MCF 10A (cell line): ENCODE data around the gene DDX46. TPM values are rescaled to one million over a fixed set of nuclear protein-coding genes. Genes with fewer than 3 reads are reported as not detected.

Source experiments
- BruUV-seq: library from RNA; stranded (reverse); fragments of 400-500 nt; replicated peaks from 2 replicates; lab custom pipeline; 2021; lab: Mats Ljungman, UMichigan
- CTCF ChIA-PET: fragments of 300-600 bp; sonication (Branson Sonifier 250); formaldehyde crosslinking; extraction: SDS; loops from one replicate; lab custom pipeline; 2021; ENCODE audit warnings: antibody characterized with exemption, inconsistent platforms; lab: Yijun Ruan, JAX
- POLR2A ChIA-PET: fragments of 300-600, 350-650 bp; sonication (Branson Sonifier 250); formaldehyde crosslinking; extraction: SDS; loops from one replicate; lab custom pipeline; 2020; ENCODE audit warnings: antibody characterized with exemption, inconsistent platforms; lab: Yijun Ruan, JAX
- DNase-seq: peaks from one replicate; pipeline ENCODE4 v3.0.0-alpha.2; 2018; ENCODE audit not compliant: unreplicated experiment
- H3K27ac Mint-ChIP-seq: one replicate; pipeline ENCODE4 v1.8.0; 2022; ENCODE audit warnings: mild to moderate bottlenecking, low read depth, mixed read lengths; ENCODE audit not compliant: unreplicated experiment
- H3K27me3 Mint-ChIP-seq: one replicate; pipeline ENCODE4 v1.8.0; 2022; ENCODE audit warnings: mixed read lengths; ENCODE audit not compliant: insufficient read depth, unreplicated experiment
- H3K36me3 Mint-ChIP-seq: one replicate; pipeline ENCODE4 v1.8.0; 2022; ENCODE audit warnings: mild to moderate bottlenecking, moderate library complexity, mixed read lengths; ENCODE audit not compliant: insufficient read depth, unreplicated experiment
- H3K4me1 Mint-ChIP-seq: one replicate; pipeline ENCODE4 v1.8.0; 2022; ENCODE audit warnings: mixed read lengths; ENCODE audit not compliant: insufficient read depth, unreplicated experiment
- H3K4me3 Mint-ChIP-seq: one replicate; pipeline ENCODE4 v1.8.0; 2022; ENCODE audit warnings: mild to moderate bottlenecking, moderate library complexity, mixed read lengths; ENCODE audit not compliant: unreplicated experiment
- H3K9me3 Mint-ChIP-seq: one replicate; pipeline ENCODE4 v1.8.0; 2022; ENCODE audit warnings: mixed read lengths; ENCODE audit not compliant: unreplicated experiment
- intact Hi-C: fragments of 100-400 bp; cut with micrococcal nuclease; formaldehyde crosslinking; loops from 2 replicates; pipeline ENCODE4 v1.14.1; 2022
- total RNA-seq: library from RNA; stranded (reverse); gene quantifications from 2 replicates; pipeline ENCODE4 v1.2.3, GENCODE V29; 2022
- TF ChIP-seq, protein P1 (sequence below): fragments of 200-600 bp; IDR thresholded peaks from one replicate; pipeline ENCODE4 v1.8.0; 2022; ENCODE audit warnings: antibody characterized with exemption, mild to moderate bottlenecking; ENCODE audit not compliant: unreplicated experiment

DDX46 gene
- total RNA-seq, 1 experiment from 2014 or later, result 77.0 TPM

- CTCF ChIA-PET, result interaction anchor here (0.6 kb wide), 1 partner anchor 135 kb away, joined by 3 read pairs; no protein-coding TSS in a partner anchor
- Mint-ChIP-seq H3K9me3 (no peaks in the 10 kb centered on the region), H3K27ac (no peak overlapping the region)
These were observed 33.7 kb upstream of the DDX46 start for GRCh38 chr5:134724872-134725271.

DNA sequence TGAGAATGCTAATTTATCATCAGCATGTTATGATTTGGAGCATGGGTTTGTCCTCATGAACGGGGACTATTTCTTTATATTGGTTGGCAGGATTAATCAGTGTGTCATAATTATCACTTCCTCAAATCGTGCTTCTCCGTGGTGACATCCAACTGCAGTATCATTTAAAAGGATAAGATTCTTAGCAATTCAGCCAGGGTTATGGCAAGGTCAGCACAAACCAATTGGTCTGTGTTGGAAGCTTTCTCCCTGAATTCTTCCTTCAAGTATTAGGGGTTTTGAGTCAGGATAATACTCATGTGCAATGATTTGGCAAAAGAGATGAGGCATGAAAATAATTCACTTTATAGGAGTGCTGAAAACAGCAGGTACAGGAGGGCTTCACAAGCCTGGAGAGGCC lies 25.8 kb upstream of the DDX46 start:
- H3K27ac Mint-ChIP-seq, result no peak overlapping the region
- H3K4me1 Mint-ChIP-seq, result no peaks in the 10 kb centered on the region
- BruUV-seq, result no TSS peak
- intact Hi-C loops, result no loop called here
- DNase-seq, result no peak
- ChIA-PET CTCF (interaction anchor here (0.6 to 0.9 kb wide), 5 partner anchors 11 to 353 kb away, joined by 3 to 4 read pairs (median 3); partner anchors contain the start of gene PCBD2), POLR2A (interaction anchor here (1.3 kb wide), 1 partner anchor 85 kb away, joined by 4 read pairs; the partner anchor contains the start of gene SEC24A)
- H3K9me3 Mint-ChIP-seq, result no peaks in the 10 kb centered on the region
- TF ChIP-seq, protein P1, sequence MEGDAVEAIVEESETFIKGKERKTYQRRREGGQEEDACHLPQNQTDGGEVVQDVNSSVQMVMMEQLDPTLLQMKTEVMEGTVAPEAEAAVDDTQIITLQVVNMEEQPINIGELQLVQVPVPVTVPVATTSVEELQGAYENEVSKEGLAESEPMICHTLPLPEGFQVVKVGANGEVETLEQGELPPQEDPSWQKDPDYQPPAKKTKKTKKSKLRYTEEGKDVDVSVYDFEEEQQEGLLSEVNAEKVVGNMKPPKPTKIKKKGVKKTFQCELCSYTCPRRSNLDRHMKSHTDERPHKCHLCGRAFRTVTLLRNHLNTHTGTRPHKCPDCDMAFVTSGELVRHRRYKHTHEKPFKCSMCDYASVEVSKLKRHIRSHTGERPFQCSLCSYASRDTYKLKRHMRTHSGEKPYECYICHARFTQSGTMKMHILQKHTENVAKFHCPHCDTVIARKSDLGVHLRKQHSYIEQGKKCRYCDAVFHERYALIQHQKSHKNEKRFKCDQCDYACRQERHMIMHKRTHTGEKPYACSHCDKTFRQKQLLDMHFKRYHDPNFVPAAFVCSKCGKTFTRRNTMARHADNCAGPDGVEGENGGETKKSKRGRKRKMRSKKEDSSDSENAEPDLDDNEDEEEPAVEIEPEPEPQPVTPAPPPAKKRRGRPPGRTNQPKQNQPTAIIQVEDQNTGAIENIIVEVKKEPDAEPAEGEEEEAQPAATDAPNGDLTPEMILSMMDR, result no peak
- no peak overlapping the region for H3K4me3 Mint-ChIP-seq
- no peaks in the 10 kb centered on the region for H3K36me3 Mint-ChIP-seq
- no peaks in the 10 kb centered on the region for H3K27me3 Mint-ChIP-seq

More at GRCh38 chr5:134724872-134725271, 33.7 kb upstream of the DDX46 start:
- no TSS peak for BruUV-seq
- Mint-ChIP-seq H3K36me3 (peaks cover 56% of the 10 kb centered on the region), H3K4me3 (no peak overlapping the region), H3K4me1 (no peaks in the 10 kb centered on the region), H3K27me3 (no peaks in the 10 kb centered on the region)
- intact Hi-C loops, result no loop called here
- POLR2A ChIA-PET, result interaction anchor here (0.9 to 2.8 kb wide), 4 partner anchors 8 to 47 kb away, joined by 3 to 12 read pairs (median 4); no protein-coding TSS in a partner anchor
- TF ChIP-seq, protein P1, result no peak
- DNase-seq, result no peak

GRCh38 chr5:134735243-134735642 lies 23.3 kb upstream of the DDX46 start:
- Mint-ChIP-seq H3K36me3 (no peaks in the 10 kb centered on the region), H3K4me1 (peaks cover 9% of the 10 kb centered on the region), H3K9me3 (no peaks in the 10 kb centered on the region), H3K4me3 (no peak overlapping the region), H3K27ac (no peak overlapping the region), H3K27me3 (no peaks in the 10 kb centered on the region)
- ChIA-PET POLR2A (interaction anchor here (0.7 to 1.2 kb wide), 3 partner anchors 10 to 607 kb away, joined by 3 to 4 read pairs (median 3); partner anchors contain the start of gene SKP1), CTCF (interaction anchor here (0.6 to 2.1 kb wide), 3 partner anchors 23 to 566 kb away, joined by 3 to 5 read pairs (median 3); partner anchors contain the start of genes DDX46 and PCBD2)
- DNase-seq, result no peak
- TF ChIP-seq, protein P1, result no peak
- no TSS peak for BruUV-seq
- intact Hi-C loops, result loop anchor here (5.0 kb wide), 1 partner anchor 208 kb away; the partner anchor contains the start of gene JADE2

DNA sequence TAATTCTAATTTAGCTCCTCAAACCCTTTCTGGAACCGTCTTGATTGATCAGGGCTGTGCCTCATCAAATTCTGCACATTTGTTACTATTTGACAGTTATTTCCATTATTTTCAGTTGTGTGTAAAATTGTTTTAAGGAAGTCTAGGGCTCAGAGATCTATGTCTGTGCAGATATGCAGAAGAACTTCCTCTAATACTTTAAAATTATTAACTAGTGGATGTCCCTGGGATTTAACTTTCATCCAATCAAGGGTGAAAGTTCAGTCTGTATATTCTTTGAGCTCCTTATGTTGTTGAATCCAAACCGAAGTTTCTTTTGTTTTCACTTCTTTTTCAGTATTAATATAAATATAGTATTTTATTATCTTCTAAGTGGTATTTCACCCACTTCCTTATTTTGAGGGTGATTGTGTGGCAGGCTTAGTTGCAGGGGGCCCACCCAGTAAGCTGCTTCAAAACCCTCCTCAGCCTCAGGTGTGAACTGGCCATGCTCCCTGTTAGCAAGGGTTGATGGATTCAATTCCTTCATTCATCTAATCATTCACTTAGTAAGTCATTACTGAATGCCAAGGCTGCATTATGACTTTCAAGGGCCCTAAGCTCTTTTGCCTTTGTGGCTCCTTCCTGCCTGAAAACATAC lies 22.3 kb upstream of the DDX46 start:
- BruUV-seq, result no TSS peak
- H3K4me1 Mint-ChIP-seq, result peaks cover 17% of the 10 kb centered on the region
- intact Hi-C loops, result loop anchor here (5.0 kb wide), 1 partner anchor 209 kb away; the partner anchor contains the start of gene JADE2
- no peak overlapping the region for H3K4me3 Mint-ChIP-seq
- peaks cover 5% of the 10 kb centered on the region for H3K36me3 Mint-ChIP-seq
- TF ChIP-seq, protein P1, result no peak
- POLR2A ChIA-PET, result interaction anchor here (0.5 to 11.8 kb wide), 5 partner anchors 10 to 559 kb away, joined by 3 to 156 read pairs (median 3); partner anchors contain the start of genes DDX46 and SKP1
- no peaks in the 10 kb centered on the region for H3K9me3 Mint-ChIP-seq
- no peak for DNase-seq
- CTCF ChIA-PET, result interaction anchor here (0.5 to 2.1 kb wide), 4 partner anchors 22 to 433 kb away, joined by 3 to 5 read pairs (median 4); partner anchors contain the start of genes DDX46 and PCBD2
- H3K27ac Mint-ChIP-seq, result no peak overlapping the region
- no peaks in the 10 kb centered on the region for H3K27me3 Mint-ChIP-seq
